ENCODE measurements around the gene CIRBP. TPM values are rescaled to one million over a fixed set of nuclear protein-coding genes. Genes with fewer than 3 reads are reported as not detected.
A peak's percentile ranks its signal among the peaks of the same experiment; 100 is the strongest.

The CIRBP gene
- total and polyA plus RNA-seq, 9 of the 15 experiments (the other 6 are each of a cell fraction or from before 2014, with no cell fraction given) = 20.5 to 327 (median 176) TPM

- TF ChIP-seq HLTF (IDR thresholded peaks at IDR 0.05) = peak; percentile 32; the same call in 1 of the 2 replicates
- no peak for TF ChIP-seq NFYB (IDR thresholded peaks at IDR 0.05; ENCODE audit: extremely low read depth, insufficient read length)
- TF ChIP-seq, protein P1, sequence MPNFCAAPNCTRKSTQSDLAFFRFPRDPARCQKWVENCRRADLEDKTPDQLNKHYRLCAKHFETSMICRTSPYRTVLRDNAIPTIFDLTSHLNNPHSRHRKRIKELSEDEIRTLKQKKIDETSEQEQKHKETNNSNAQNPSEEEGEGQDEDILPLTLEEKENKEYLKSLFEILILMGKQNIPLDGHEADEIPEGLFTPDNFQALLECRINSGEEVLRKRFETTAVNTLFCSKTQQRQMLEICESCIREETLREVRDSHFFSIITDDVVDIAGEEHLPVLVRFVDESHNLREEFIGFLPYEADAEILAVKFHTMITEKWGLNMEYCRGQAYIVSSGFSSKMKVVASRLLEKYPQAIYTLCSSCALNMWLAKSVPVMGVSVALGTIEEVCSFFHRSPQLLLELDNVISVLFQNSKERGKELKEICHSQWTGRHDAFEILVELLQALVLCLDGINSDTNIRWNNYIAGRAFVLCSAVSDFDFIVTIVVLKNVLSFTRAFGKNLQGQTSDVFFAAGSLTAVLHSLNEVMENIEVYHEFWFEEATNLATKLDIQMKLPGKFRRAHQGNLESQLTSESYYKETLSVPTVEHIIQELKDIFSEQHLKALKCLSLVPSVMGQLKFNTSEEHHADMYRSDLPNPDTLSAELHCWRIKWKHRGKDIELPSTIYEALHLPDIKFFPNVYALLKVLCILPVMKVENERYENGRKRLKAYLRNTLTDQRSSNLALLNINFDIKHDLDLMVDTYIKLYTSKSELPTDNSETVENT (CRISPR knock-in tag; IDR thresholded peaks at IDR 0.05) = peak; percentile 16; the same call in 1 of the 2 replicates
- TF ChIP-seq ZNF239 (CRISPR knock-in tag; IDR thresholded peaks at IDR 0.05) = no peak
- TF ChIP-seq, protein P2, sequence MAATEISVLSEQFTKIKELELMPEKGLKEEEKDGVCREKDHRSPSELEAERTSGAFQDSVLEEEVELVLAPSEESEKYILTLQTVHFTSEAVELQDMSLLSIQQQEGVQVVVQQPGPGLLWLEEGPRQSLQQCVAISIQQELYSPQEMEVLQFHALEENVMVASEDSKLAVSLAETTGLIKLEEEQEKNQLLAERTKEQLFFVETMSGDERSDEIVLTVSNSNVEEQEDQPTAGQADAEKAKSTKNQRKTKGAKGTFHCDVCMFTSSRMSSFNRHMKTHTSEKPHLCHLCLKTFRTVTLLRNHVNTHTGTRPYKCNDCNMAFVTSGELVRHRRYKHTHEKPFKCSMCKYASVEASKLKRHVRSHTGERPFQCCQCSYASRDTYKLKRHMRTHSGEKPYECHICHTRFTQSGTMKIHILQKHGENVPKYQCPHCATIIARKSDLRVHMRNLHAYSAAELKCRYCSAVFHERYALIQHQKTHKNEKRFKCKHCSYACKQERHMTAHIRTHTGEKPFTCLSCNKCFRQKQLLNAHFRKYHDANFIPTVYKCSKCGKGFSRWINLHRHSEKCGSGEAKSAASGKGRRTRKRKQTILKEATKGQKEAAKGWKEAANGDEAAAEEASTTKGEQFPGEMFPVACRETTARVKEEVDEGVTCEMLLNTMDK (IDR thresholded peaks at IDR 0.05; ENCODE audit: borderline replicate concordance, insufficient read depth, low read depth, low read length, poor library complexity, severe bottlenecking) = no peak
- TF ChIP-seq PCBP1 (IDR thresholded peaks at IDR 0.05; ENCODE audit: low read depth, low read length, poor library complexity, severe bottlenecking) = no peak
- TF ChIP-seq, protein P3, sequence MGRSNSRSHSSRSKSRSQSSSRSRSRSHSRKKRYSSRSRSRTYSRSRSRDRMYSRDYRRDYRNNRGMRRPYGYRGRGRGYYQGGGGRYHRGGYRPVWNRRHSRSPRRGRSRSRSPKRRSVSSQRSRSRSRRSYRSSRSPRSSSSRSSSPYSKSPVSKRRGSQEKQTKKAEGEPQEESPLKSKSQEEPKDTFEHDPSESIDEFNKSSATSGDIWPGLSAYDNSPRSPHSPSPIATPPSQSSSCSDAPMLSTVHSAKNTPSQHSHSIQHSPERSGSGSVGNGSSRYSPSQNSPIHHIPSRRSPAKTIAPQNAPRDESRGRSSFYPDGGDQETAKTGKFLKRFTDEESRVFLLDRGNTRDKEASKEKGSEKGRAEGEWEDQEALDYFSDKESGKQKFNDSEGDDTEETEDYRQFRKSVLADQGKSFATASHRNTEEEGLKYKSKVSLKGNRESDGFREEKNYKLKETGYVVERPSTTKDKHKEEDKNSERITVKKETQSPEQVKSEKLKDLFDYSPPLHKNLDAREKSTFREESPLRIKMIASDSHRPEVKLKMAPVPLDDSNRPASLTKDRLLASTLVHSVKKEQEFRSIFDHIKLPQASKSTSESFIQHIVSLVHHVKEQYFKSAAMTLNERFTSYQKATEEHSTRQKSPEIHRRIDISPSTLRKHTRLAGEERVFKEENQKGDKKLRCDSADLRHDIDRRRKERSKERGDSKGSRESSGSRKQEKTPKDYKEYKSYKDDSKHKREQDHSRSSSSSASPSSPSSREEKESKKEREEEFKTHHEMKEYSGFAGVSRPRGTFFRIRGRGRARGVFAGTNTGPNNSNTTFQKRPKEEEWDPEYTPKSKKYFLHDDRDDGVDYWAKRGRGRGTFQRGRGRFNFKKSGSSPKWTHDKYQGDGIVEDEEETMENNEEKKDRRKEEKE (IDR thresholded peaks at IDR 0.05; ENCODE audit: borderline replicate concordance in 1 of 2, control insufficient read depth in 1 of 2, low read depth in 2 of 2, low read length in 1 of 2) = no peak
- TF ChIP-seq ASH1L (IDR thresholded peaks at IDR 0.05; ENCODE audit: borderline replicate concordance, low read depth, partially characterized antibody) = no peak
- no peak for TF ChIP-seq HOXB6 (CRISPR knock-in tag; IDR thresholded peaks at IDR 0.05; ENCODE audit: borderline replicate concordance)
- peak; percentile 6; the same call in 1 of the 2 replicates for TF ChIP-seq MYNN (IDR thresholded peaks at IDR 0.05)
- TF ChIP-seq MYNN (CRISPR knock-in tag; IDR thresholded peaks at IDR 0.05) = no peak
- no peak for TF ChIP-seq EZH2 (IDR thresholded peaks at IDR 0.05; ENCODE audit: borderline replicate concordance, low read depth, low read length)
- peak in 1 of 2 experiments; percentile 40; a peak in 2 of 3 replicates for TF ChIP-seq CBX3 (IDR thresholded peaks at IDR 0.05; ENCODE audit: borderline replicate concordance in 1 of 2, low read length in 2 of 2)
- no peak for TF ChIP-seq FOXJ2 (tag; IDR thresholded peaks at IDR 0.05)
- TF ChIP-seq MTA3 (IDR thresholded peaks at IDR 0.05; ENCODE audit: borderline replicate concordance) = 0 out of 2 replicates have a peak, but pooled peaks have one; percentile 6
- TF ChIP-seq SRSF3 (IDR thresholded peaks at IDR 0.05; ENCODE audit: insufficient read depth, low read length) = no peak
- TF ChIP-seq, protein P4, sequence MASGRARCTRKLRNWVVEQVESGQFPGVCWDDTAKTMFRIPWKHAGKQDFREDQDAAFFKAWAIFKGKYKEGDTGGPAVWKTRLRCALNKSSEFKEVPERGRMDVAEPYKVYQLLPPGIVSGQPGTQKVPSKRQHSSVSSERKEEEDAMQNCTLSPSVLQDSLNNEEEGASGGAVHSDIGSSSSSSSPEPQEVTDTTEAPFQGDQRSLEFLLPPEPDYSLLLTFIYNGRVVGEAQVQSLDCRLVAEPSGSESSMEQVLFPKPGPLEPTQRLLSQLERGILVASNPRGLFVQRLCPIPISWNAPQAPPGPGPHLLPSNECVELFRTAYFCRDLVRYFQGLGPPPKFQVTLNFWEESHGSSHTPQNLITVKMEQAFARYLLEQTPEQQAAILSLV (tag; IDR thresholded peaks at IDR 0.05) = no peak
- TF ChIP-seq KDM1A (IDR thresholded peaks at IDR 0.05) = peak; percentile 89 to 95
- TF ChIP-seq PTRF (tag; IDR thresholded peaks at IDR 0.05) = no peak
- TF ChIP-seq ZKSCAN1 (IDR thresholded peaks at IDR 0.05; ENCODE audit: low read depth, low read length) = no peak
- TF ChIP-seq ZNF146 (CRISPR knock-in tag; IDR thresholded peaks at IDR 0.05; ENCODE audit: unreplicated experiment) = no peak
These were observed 21.4 kb upstream of the CIRBP start (continued) for GRCh38 chr19:1247748-1248138.

Measured in K562 (cell line).